ENCODE data around the gene PARP14.

PARP14 gene

GRCh38 chr3:122772827-122773226, 92.2 kb downstream of the PARP14 start:
- H3K27me3 ChIP-seq (ENCODE audit: control insufficient read depth in 1 of 2, insufficient read depth in 2 of 2, low read length in 2 of 2): no peaks in the 10 kb centered on the region
- H3K9ac ChIP-seq (ENCODE audit: low read length in 2 of 2): no peak overlapping the region
- no peaks in the 10 kb centered on the region for H3K4me1 ChIP-seq (ENCODE audit: control insufficient read depth, insufficient read depth, low read length)
- H3K4me3 ChIP-seq (ENCODE audit: low read length in 2 of 2): no peak overlapping the region
- peaks cover 0 to 3% of the 10 kb centered on the region in 2 donors for H3K36me3 ChIP-seq (ENCODE audit: control insufficient read depth in 2 of 2, insufficient read depth in 2 of 2, low read length in 2 of 2)
- no peaks in the 10 kb centered on the region for H3K9me3 ChIP-seq (ENCODE audit: control insufficient read depth in 2 of 2, low read length in 2 of 2)
- no peak overlapping the region for H3K27ac ChIP-seq (ENCODE audit: low read length)

DNA sequence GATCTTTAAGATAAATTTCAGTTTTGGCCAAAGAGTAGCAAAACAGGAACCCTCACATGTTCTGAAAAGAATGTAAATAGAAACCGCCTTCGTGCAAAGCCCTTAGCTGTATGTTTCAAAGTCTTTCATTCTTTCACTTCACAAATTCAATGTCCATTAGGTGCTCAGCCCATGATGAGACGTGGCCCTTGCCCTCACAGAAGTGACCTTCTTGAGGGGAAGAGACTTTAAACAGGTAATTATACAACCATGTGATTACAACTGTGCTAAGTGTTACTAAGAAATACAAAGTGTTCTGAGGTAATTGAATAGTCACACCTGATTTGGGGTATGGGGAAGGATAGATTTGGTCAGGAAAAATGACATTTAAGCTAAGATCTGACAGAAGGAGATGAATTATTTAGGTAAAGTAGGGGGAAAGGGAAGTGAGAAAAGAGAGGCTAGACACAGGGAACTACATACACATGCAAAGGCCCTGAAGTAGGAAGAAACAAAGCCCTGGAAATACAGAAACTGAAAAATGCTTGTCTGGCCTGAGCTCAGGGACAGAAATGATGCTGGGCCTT, 93.4 kb downstream of the PARP14 start:
- Histone ChIP-seq H3K27me3 (ENCODE audit: control insufficient read depth in 1 of 2, insufficient read depth in 2 of 2, low read length in 2 of 2) (no peaks in the 10 kb centered on the region), H3K4me3 (ENCODE audit: low read length in 2 of 2) (no peak overlapping the region), H3K9me3 (ENCODE audit: control insufficient read depth in 2 of 2, low read length in 2 of 2) (no peaks in the 10 kb centered on the region), H3K36me3 (ENCODE audit: control insufficient read depth in 2 of 2, insufficient read depth in 2 of 2, low read length in 2 of 2) (peaks cover 0 to 3% of the 10 kb centered on the region in 2 donors), H3K4me1 (ENCODE audit: control insufficient read depth, insufficient read depth, low read length) (no peaks in the 10 kb centered on the region), H3K27ac (ENCODE audit: low read length) (no peak overlapping the region), H3K9ac (ENCODE audit: low read length in 2 of 2) (no peak overlapping the region)

GRCh38 chr3:122774564-122774963, 93.9 kb downstream of the PARP14 start:
- Histone ChIP-seq H3K9ac (ENCODE audit: low read length in 2 of 2) (no peak overlapping the region), H3K4me1 (ENCODE audit: control insufficient read depth, insufficient read depth, low read length) (no peaks in the 10 kb centered on the region), H3K27ac (ENCODE audit: low read length) (no peak overlapping the region), H3K27me3 (ENCODE audit: control insufficient read depth in 1 of 2, insufficient read depth in 2 of 2, low read length in 2 of 2) (no peaks in the 10 kb centered on the region), H3K9me3 (ENCODE audit: control insufficient read depth in 2 of 2, low read length in 2 of 2) (no peaks in the 10 kb centered on the region), H3K4me3 (ENCODE audit: low read length in 2 of 2) (no peak overlapping the region), H3K36me3 (ENCODE audit: control insufficient read depth in 2 of 2, insufficient read depth in 2 of 2, low read length in 2 of 2) (peaks cover 0 to 3% of the 10 kb centered on the region in 2 donors)

- Histone ChIP-seq H3K4me1 (ENCODE audit: control insufficient read depth, insufficient read depth, low read length) (no peaks in the 10 kb centered on the region), H3K9me3 (ENCODE audit: control insufficient read depth in 2 of 2, low read length in 2 of 2) (no peaks in the 10 kb centered on the region), H3K27ac (ENCODE audit: low read length) (no peak overlapping the region), H3K4me3 (ENCODE audit: low read length in 2 of 2) (no peak overlapping the region), H3K36me3 (ENCODE audit: control insufficient read depth in 2 of 2, insufficient read depth in 2 of 2, low read length in 2 of 2) (peaks cover 0 to 3% of the 10 kb centered on the region in 2 donors), H3K9ac (ENCODE audit: low read length in 2 of 2) (no peak overlapping the region), H3K27me3 (ENCODE audit: control insufficient read depth in 1 of 2, insufficient read depth in 2 of 2, low read length in 2 of 2) (no peaks in the 10 kb centered on the region)
Observed at GRCh38 chr3:122776675-122777468, 96.2 kb downstream of the PARP14 start.

DNA sequence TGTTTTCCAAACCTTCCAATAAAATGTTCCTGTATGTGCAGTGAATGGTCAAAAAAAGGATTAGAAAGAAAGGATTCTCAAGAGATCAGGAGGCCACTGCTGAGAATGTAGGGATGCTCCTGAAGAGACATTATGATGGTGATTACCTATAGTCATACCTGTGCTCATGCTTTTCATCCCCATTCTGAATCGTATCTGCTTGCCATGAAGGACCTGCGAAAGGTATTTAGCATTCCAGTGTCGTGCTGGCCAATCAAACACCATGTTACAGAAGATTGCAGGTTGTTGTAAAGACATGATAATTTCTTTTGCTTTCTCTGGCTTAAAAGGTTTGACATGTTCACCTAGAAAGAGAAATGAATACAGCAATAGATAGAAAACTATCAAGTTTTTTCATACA, 96.9 kb downstream of the PARP14 start:
- Histone ChIP-seq H3K27ac (ENCODE audit: low read length) (no peak overlapping the region), H3K9ac (ENCODE audit: low read length in 2 of 2) (no peak overlapping the region), H3K9me3 (ENCODE audit: control insufficient read depth in 2 of 2, low read length in 2 of 2) (no peaks in the 10 kb centered on the region), H3K27me3 (ENCODE audit: control insufficient read depth in 1 of 2, insufficient read depth in 2 of 2, low read length in 2 of 2) (no peaks in the 10 kb centered on the region), H3K4me1 (ENCODE audit: control insufficient read depth, insufficient read depth, low read length) (no peaks in the 10 kb centered on the region), H3K4me3 (ENCODE audit: low read length in 2 of 2) (no peak overlapping the region), H3K36me3 (ENCODE audit: control insufficient read depth in 2 of 2, insufficient read depth in 2 of 2, low read length in 2 of 2) (peaks cover 0 to 3% of the 10 kb centered on the region in 2 donors)

Measured in stomach smooth muscle (tissue), 2 donors.